KMS-11 (cell line): Measurements from ENCODE around the gene MRPS25.

Experiments used
- H2AFZ ChIP-seq: fragments of 200-600 bp; sonication (generic); 2 replicates; pipeline ENCODE4 v1.6.1; 2016; ENCODE audit warnings: antibody characterized with exemption, mixed run types, low read depth
- H3K27ac ChIP-seq: fragments of 200-600 bp; sonication (generic); 2 replicates; pipeline ENCODE4 v1.6.1; 2016; ENCODE audit warnings: mild to moderate bottlenecking, mixed run types
- H3K27me3 ChIP-seq: fragments of 200-600 bp; sonication (generic); 2 replicates; pipeline ENCODE4 v1.6.1; 2017; ENCODE audit warnings: mild to moderate bottlenecking, low read depth, mixed run types, moderate library complexity; ENCODE audit not compliant: insufficient read depth
- H3K36me3 ChIP-seq: fragments of 200-600 bp; sonication (generic); 2 replicates; pipeline ENCODE4 v1.6.1; 2017; ENCODE audit warnings: mild to moderate bottlenecking, mixed run types; ENCODE audit not compliant: insufficient read depth
- H3K4me1 ChIP-seq: fragments of 200-600 bp; sonication (generic); 2 replicates; pipeline ENCODE4 v1.6.1; 2016; ENCODE audit warnings: mild to moderate bottlenecking, low read depth, mixed run types; ENCODE audit not compliant: poor library complexity, severe bottlenecking
- H3K4me2 ChIP-seq: fragments of 200-600 bp; sonication (generic); 2 replicates; pipeline ENCODE4 v1.7.0; 2016; ENCODE audit warnings: mild to moderate bottlenecking, mixed run types
- H3K4me3 ChIP-seq: fragments of 200-600 bp; sonication (generic); IDR thresholded peaks from 2 replicates; pipeline ENCODE4 v1.6.1; 2017; ENCODE audit warnings: low read depth, low read length, mixed read lengths; ENCODE audit not compliant: insufficient read depth
- H3K79me2 ChIP-seq: fragments of 200-600 bp; sonication (generic); 2 replicates; pipeline ENCODE4 v1.6.1; 2016; ENCODE audit warnings: low read depth, mixed run types; ENCODE audit not compliant: insufficient read depth
- H3K9ac ChIP-seq: fragments of 200-600 bp; sonication (generic); 2 replicates; pipeline ENCODE4 v1.6.1; 2016; ENCODE audit warnings: mild to moderate bottlenecking, mixed run types
- H4K20me1 ChIP-seq: fragments of 200-600 bp; sonication (generic); 2 replicates; pipeline ENCODE4 v1.6.1; 2016; ENCODE audit warnings: mild to moderate bottlenecking, mixed run types; ENCODE audit not compliant: insufficient read depth
- CTCF ChIP-seq: fragments of 200-600 bp; sonication (generic); conservative IDR thresholded peaks from 2 replicates; pipeline ENCODE4 v1.6.1; 2017; ENCODE audit warnings: low read depth, mild to moderate bottlenecking, antibody characterized with exemption, low read length, moderate library complexity, mixed read lengths

The MRPS25 gene

GRCh38 chr3:15064835-15065549 lies at the start of gene MRPS25:
MRPS25 (minus strand) TSS chr3:15065315; CDS start chr3:15065194, 121 bp downstream.
- no peak for TF ChIP-seq CTCF
- H3K36me3 ChIP-seq: no peaks in the 10 kb centered on the region

GRCh38 chr3:15113884-15114283 lies 48.8 kb upstream of the MRPS25 start:
- no peaks in the 10 kb centered on the region for H3K4me1 ChIP-seq
- H3K9ac ChIP-seq: no peak overlapping the region
- H3K4me2 ChIP-seq: no peak overlapping the region
- H3K36me3 ChIP-seq: no peaks in the 10 kb centered on the region
- H3K4me3 ChIP-seq: no peak overlapping the region
- TF ChIP-seq CTCF: no peak
- no peaks in the 10 kb centered on the region for H4K20me1 ChIP-seq
- H3K79me2 ChIP-seq: no peaks in the 10 kb centered on the region
- H3K27me3 ChIP-seq: no peaks in the 10 kb centered on the region
- no peak overlapping the region for H3K27ac ChIP-seq
- H2AFZ ChIP-seq: no peak overlapping the region

More at GRCh38 chr3:15064835-15065549, at the start of gene MRPS25:
- H3K79me2 ChIP-seq: peaks cover 25% of the 10 kb centered on the region
- peak within 1 kb of the TSS; percentile 64 for H3K27ac ChIP-seq
- H3K9ac ChIP-seq: peak within 1 kb of the TSS; percentile 92
- peak within 1 kb of the TSS; percentile 1 for H3K4me3 ChIP-seq
- H3K4me1 ChIP-seq: peaks cover 5% of the 10 kb centered on the region
- H4K20me1 ChIP-seq: no peaks in the 10 kb centered on the region
- H3K4me2 ChIP-seq: peak within 1 kb of the TSS; percentile 61
- H2AFZ ChIP-seq: peak within 1 kb of the TSS; percentile 66
- no peaks in the 10 kb centered on the region for H3K27me3 ChIP-seq

GRCh38 chr3:15113471-15113870 lies 48.4 kb upstream of the MRPS25 start:
- TF ChIP-seq CTCF: no peak
- H3K79me2 ChIP-seq: no peaks in the 10 kb centered on the region

GRCh38 chr3:15112011-15112410 lies 46.9 kb upstream of the MRPS25 start:
- Histone ChIP-seq H4K20me1 (no peaks in the 10 kb centered on the region), H3K9ac (no peak overlapping the region), H3K4me1 (no peaks in the 10 kb centered on the region), H3K36me3 (no peaks in the 10 kb centered on the region), H3K27ac (no peak overlapping the region), H3K79me2 (no peaks in the 10 kb centered on the region), H3K4me2 (no peak overlapping the region), H3K4me3 (no peak overlapping the region), H3K27me3 (no peaks in the 10 kb centered on the region), H2AFZ (no peak overlapping the region)
- TF ChIP-seq CTCF: no peak

More at GRCh38 chr3:15113471-15113870, 48.4 kb upstream of the MRPS25 start:
- H3K4me3 ChIP-seq: no peak overlapping the region
- no peaks in the 10 kb centered on the region for H4K20me1 ChIP-seq
- H3K4me2 ChIP-seq: no peak overlapping the region
- no peaks in the 10 kb centered on the region for H3K36me3 ChIP-seq
- no peak overlapping the region for H3K27ac ChIP-seq
- H3K27me3 ChIP-seq: no peaks in the 10 kb centered on the region
- H3K9ac ChIP-seq: no peak overlapping the region
- no peaks in the 10 kb centered on the region for H3K4me1 ChIP-seq
- H2AFZ ChIP-seq: no peak overlapping the region
